CD4-positive, alpha-beta T cell (primary cell): ENCODE results near the gene VWA8. TPM values are rescaled to one million over a fixed set of nuclear protein-coding genes. Genes with fewer than 3 reads are reported as not detected.

Source experiments
- ATAC-seq: fragments of 200-7000 bp; cut with Tn5 transposase; one replicate; pipeline ENCODE4 v1.10.0; 2022; ENCODE audit warnings: mild to moderate bottlenecking; ENCODE audit not compliant: poor library complexity
- CTCF ChIA-PET: fragments of 350-600 bp; sonication (Branson Sonifier 250); formaldehyde crosslinking; loops from one replicate; lab custom pipeline; 2021; ENCODE audit warnings: antibody characterized with exemption, inconsistent platforms; lab: Charles Lee
- POLR2A ChIA-PET: fragments of 350-600 bp; sonication (Branson Sonifier 250); formaldehyde crosslinking; loops from one replicate; lab custom pipeline; 2021; ENCODE audit warnings: antibody characterized with exemption, inconsistent platforms; lab: Charles Lee
- DNase-seq, 14 experiments: peaks; one replicate each; pipeline ENCODE4 v3.0.0-alpha.2; 2013 to 2020; ENCODE audit warnings: mixed read lengths in 2 of 14
- H3K27ac ChIP-seq, 2 donors: one replicate each; pipeline versions ENCODE4 v1.5.1 to v1.7.0; 2013; ENCODE audit warnings: low read length in 2 of 2, low read depth in 1 of 2, mild to moderate bottlenecking in 1 of 2
- H3K27me3 ChIP-seq, 2 experiments: 1 replicate in 1 of 2; 2 replicates in 1 of 2; pipeline versions ENCODE4 v1.6.1 to v1.7.0; 2013; ENCODE audit warnings: low read length in 2 of 2, control low read depth in 1 of 2, mild to moderate bottlenecking in 1 of 2, moderate library complexity in 1 of 2; ENCODE audit not compliant: insufficient read depth in 2 of 2, control insufficient read depth in 1 of 2
- H3K36me3 ChIP-seq: one replicate; pipeline ENCODE4 v1.6.1; 2013; ENCODE audit warnings: low read length, control low read depth; ENCODE audit not compliant: insufficient read depth
- H3K4me1 ChIP-seq: one replicate; pipeline ENCODE4 v1.6.1; 2013; ENCODE audit warnings: low read length, control low read depth; ENCODE audit not compliant: insufficient read depth
- H3K4me3 ChIP-seq: one replicate; pipeline ENCODE4 v1.5.1; 2013; ENCODE audit warnings: mild to moderate bottlenecking, low read length, moderate library complexity
- H3K9me3 ChIP-seq, 2 experiments: 1 replicate in 1 of 2; 2 replicates in 1 of 2; pipeline versions ENCODE4 v1.6.1 to v1.7.0; 2013; ENCODE audit warnings: low read length in 2 of 2, mild to moderate bottlenecking in 2 of 2, control low read depth in 1 of 2, moderate library complexity in 1 of 2; ENCODE audit not compliant: control insufficient read depth in 1 of 2, insufficient read depth in 1 of 2
- H3K27ac Mint-ChIP-seq: one replicate; pipeline ENCODE4 v1.8.0; 2020; ENCODE audit warnings: mixed read lengths
- H3K27me3 Mint-ChIP-seq: one replicate; pipeline ENCODE4 v1.8.0; 2021; ENCODE audit warnings: mixed read lengths
- H3K36me3 Mint-ChIP-seq: one replicate; pipeline ENCODE4 v1.8.0; 2021; ENCODE audit warnings: low read depth, mixed read lengths
- H3K4me1 Mint-ChIP-seq: one replicate; pipeline ENCODE4 v1.8.0; 2021; ENCODE audit warnings: low read depth, mixed read lengths
- H3K4me3 Mint-ChIP-seq: one replicate; pipeline ENCODE4 v1.8.0; 2020; ENCODE audit warnings: mild to moderate bottlenecking, mixed read lengths
- H3K9me3 Mint-ChIP-seq: one replicate; pipeline ENCODE4 v1.8.0; 2020; ENCODE audit warnings: mixed read lengths
- CTCF ChIP-seq: fragments of 200-600 bp; IDR thresholded peaks from one replicate; pipeline ENCODE4 v1.8.0; 2022; ENCODE audit warnings: antibody characterized with exemption, mild to moderate bottlenecking
- intact Hi-C, 2 experiments: fragments of 100-400 bp; cut with DNase I in 1 of 2; cut with micrococcal nuclease in 1 of 2; formaldehyde crosslinking; loops; one replicate each; pipeline versions ENCODE4 v1.15.1 to v1.9.0; 2023 to 2025; cut with DNase I, micrococcal nuclease
- total RNA-seq, 174 experiments: library from RNA in 2 of 174; stranded (reverse) in 2 of 174; gene quantifications; one replicate each; pipeline ENCODE4 v1.2.3 and lab custom pipeline; 2021 to 2026

VWA8 gene
- total RNA-seq, 2 experiments from 2014 or later, result 18.7 to 19.0 TPM

- ChIA-PET CTCF (no interaction called here), POLR2A (no interaction called here)
- DNase-seq, result no peak
- TF ChIP-seq CTCF, result no peak
- intact Hi-C loops, result no loop called here
- Histone ChIP-seq H3K4me1 (no peaks in the 10 kb centered on the region), H3K36me3 (peaks cover 7% of the 10 kb centered on the region), H3K9me3 (no peaks in the 10 kb centered on the region), H3K27ac (no peak overlapping the region), H3K4me3 (no peak overlapping the region), H3K27me3 (no peaks in the 10 kb centered on the region)
- Mint-ChIP-seq H3K36me3 (peaks cover 69% of the 10 kb centered on the region), H3K27ac (no peak overlapping the region), H3K27me3 (no peaks in the 10 kb centered on the region), H3K4me1 (peaks cover 30% of the 10 kb centered on the region), H3K9me3 (peaks cover 2% of the 10 kb centered on the region), H3K4me3 (no peak overlapping the region)
- no peak for ATAC-seq
These were observed 25.9 kb downstream of the VWA8 start for GRCh38 chr13:41934994-41935393.

- Mint-ChIP-seq H3K36me3 (peaks cover 66% of the 10 kb centered on the region), H3K27ac (no peak overlapping the region), H3K27me3 (no peaks in the 10 kb centered on the region), H3K4me1 (peaks cover 35% of the 10 kb centered on the region), H3K4me3 (no peak overlapping the region), H3K9me3 (peaks cover 2% of the 10 kb centered on the region)
- intact Hi-C loops, result no loop called here
- TF ChIP-seq CTCF, result no peak
- Histone ChIP-seq H3K27ac (no peak overlapping the region), H3K36me3 (peaks cover 5% of the 10 kb centered on the region), H3K27me3 (no peaks in the 10 kb centered on the region), H3K4me3 (no peak overlapping the region), H3K9me3 (no peaks in the 10 kb centered on the region), H3K4me1 (no peaks in the 10 kb centered on the region)
- no peak for ATAC-seq
- DNase-seq, result no peak
- POLR2A ChIA-PET, result no interaction called here
- CTCF ChIA-PET, result no interaction called here
These were observed 26.8 kb downstream of the VWA8 start for GRCh38 chr13:41934120-41934519.

- no peak for TF ChIP-seq CTCF
- H3K27ac Mint-ChIP-seq, result no peak overlapping the region
- H3K36me3 Mint-ChIP-seq, result peaks cover 73% of the 10 kb centered on the region
- intact Hi-C loops, result no loop called here
- H3K4me3 ChIP-seq, result no peak overlapping the region
- no peaks in the 10 kb centered on the region for H3K27me3 Mint-ChIP-seq
- peaks cover 2% of the 10 kb centered on the region for H3K9me3 Mint-ChIP-seq
- DNase-seq, result no peak
- no peak overlapping the region for H3K27ac ChIP-seq
- peaks cover 2% of the 10 kb centered on the region for H3K36me3 ChIP-seq
- H3K27me3 ChIP-seq, result no peaks in the 10 kb centered on the region
- ATAC-seq, result no peak
- H3K9me3 ChIP-seq, result peaks cover 0 to under 1% of the 10 kb centered on the region in 2 experiments
- no peaks in the 10 kb centered on the region for H3K4me1 ChIP-seq
- H3K4me3 Mint-ChIP-seq, result no peak overlapping the region
- ChIA-PET POLR2A (interaction anchor here (0.6 to 1.0 kb wide), 2 partner anchors 9 to 15 kb away, joined by 3 read pairs; no protein-coding TSS in a partner anchor), CTCF (interaction anchor here (1.2 kb wide), 1 partner anchor 13 kb away, joined by 6 read pairs; no protein-coding TSS in a partner anchor)
- peaks cover 48% of the 10 kb centered on the region for H3K4me1 Mint-ChIP-seq
These were observed 29.6 kb downstream of the VWA8 start for GRCh38 chr13:41931337-41931736.
